Hindlimb muscle (tissue), 1 donor: ENCODE measurements around the gene L3MBTL2. TPM values are rescaled to one million over a fixed set of nuclear protein-coding genes. Genes with fewer than 3 reads are reported as not detected.

ENCODE experiments used
- DNase-seq: peaks from one replicate; pipeline ENCODE4 v3.0.0-alpha.2; 2013
- polyA plus RNA-seq: library from polyadenylated mRNA; unstranded; fragments of 120-200 nt; gene quantifications from one replicate; pipeline ENCODE4 v1.2.1, GENCODE V29; 2013; ENCODE audit not compliant: insufficient read length

Gene L3MBTL2
- polyA plus RNA-seq, 1 donor = 15.5 TPM

GRCh38 chr22:41274856-41275255, 69.7 kb downstream of the L3MBTL2 start:
- DNase-seq = no peak

GRCh38 chr22:41280065-41280464, 75.0 kb downstream of the L3MBTL2 start:
- no peak for DNase-seq

- no peak for DNase-seq
Measured at GRCh38 chr22:41280854-41281253, 75.7 kb downstream of the L3MBTL2 start.

Other genes starting within 250 kb of the L3MBTL2 start
- 41.2 TPM for gene EP300, start 112.7 kb upstream of the L3MBTL2 start, polyA plus RNA-seq
- gene CHADL, start 35.6 kb downstream of the L3MBTL2 start, polyA plus RNA-seq = 4.9 TPM
- 31.1 TPM for gene RANGAP1, start 80.9 kb downstream of the L3MBTL2 start, polyA plus RNA-seq
- gene ZC3H7B, start 96.2 kb downstream of the L3MBTL2 start, polyA plus RNA-seq = 43.4 TPM
- 11.9 TPM for gene TEF, start 176.6 kb downstream of the L3MBTL2 start, polyA plus RNA-seq
- gene TOB2, start 241.5 kb downstream of the L3MBTL2 start, polyA plus RNA-seq = 40.7 TPM